Lower leg skin (tissue), 3 donors: ENCODE measurements around the gene TLK1.

Source experiments
- CTCF ChIP-seq, 3 donors: fragments of 450-650 bp; IDR thresholded peaks; one replicate each; pipeline ENCODE4 v1.5.1; 2016; ENCODE audit warnings: antibody characterized with exemption in 3 of 3, mild to moderate bottlenecking in 3 of 3, moderate library complexity in 2 of 3
- POLR2A ChIP-seq, 2 donors: fragments of 450-650 bp; IDR thresholded peaks; one replicate each; pipeline ENCODE4 v1.6.1; 2016 to 2017; ENCODE audit warnings: antibody characterized with exemption in 2 of 2, mild to moderate bottlenecking in 1 of 2, moderate library complexity in 1 of 2

DNA sequence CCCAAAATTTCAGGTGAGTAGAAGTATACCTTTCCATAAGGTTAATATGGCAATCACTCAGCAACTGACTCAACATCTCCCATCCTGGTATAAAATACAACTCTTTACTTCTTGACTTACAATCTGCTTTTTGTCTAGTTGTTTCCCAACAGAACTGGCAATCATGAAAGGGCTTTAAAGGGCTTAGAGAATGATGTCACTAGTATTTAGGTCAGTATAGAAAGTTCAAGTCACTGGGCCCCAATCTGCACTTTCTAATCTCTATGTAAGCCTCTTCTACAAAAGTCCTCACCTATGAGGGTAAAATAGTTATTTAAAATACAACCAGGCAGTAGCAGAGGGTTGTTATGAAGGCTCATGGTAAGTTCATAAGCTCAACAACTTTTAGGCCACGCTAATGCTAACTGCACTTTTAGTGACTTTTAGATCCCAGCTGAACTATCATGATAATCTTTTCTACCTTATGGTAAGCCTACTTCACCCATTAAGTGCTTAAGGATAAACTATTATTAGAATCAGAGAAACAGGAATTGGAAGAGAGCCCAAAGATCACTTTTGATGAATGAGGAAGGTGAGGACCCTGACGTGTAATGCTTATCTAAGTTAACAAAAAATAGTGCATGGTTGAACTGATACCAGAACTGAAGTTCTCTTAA, 152.0 kb downstream of the TLK1 start:
- TF ChIP-seq POLR2A (IDR thresholded peaks at IDR 0.05) (no peak), CTCF (IDR thresholded peaks at IDR 0.05) (no peak)
